Tibial artery (tissue), 4 donors: ENCODE results near the gene INPP5D.
"Not testable (repeated sequence)": the region's sequence is repeated elsewhere in the genome, so short reads cannot be mapped to it uniquely, and the experiment has no call there.

ENCODE experiments used
- DNase-seq, 2 donors: peaks; one replicate each; pipeline ENCODE4 v3.0.0-alpha.2; 2019
- H3K27ac ChIP-seq, 2 donors: fragments of 200-600 bp; sonication (generic) in 1 of 2; 1 replicate in 1 of 2; 2 replicates in 1 of 2; pipeline ENCODE4 v1.5.1; 2018 to 2019; ENCODE audit warnings: mild to moderate bottlenecking in 1 of 2
- H3K27me3 ChIP-seq, 2 donors: fragments of 200-600 bp; sonication (generic) in 1 of 2; one replicate each; pipeline versions ENCODE4 v1.5.1 to v1.6.0; 2016 to 2019
- H3K36me3 ChIP-seq, 3 donors: fragments of 200-600 bp; sonication (generic) in 2 of 3; one replicate each; pipeline ENCODE4 v1.5.1; 2016 to 2019; ENCODE audit warnings: mild to moderate bottlenecking in 2 of 3
- H3K4me1 ChIP-seq, 4 donors: fragments of 200-600 bp; sonication (generic) in 2 of 4; 1 replicate in 3 of 4; 2 replicates in 1 of 4; pipeline ENCODE4 v1.5.1; 2016 to 2019
- H3K4me3 ChIP-seq, 2 donors: fragments of 200-600 bp; sonication (generic) in 1 of 2; 1 replicate in 1 of 2; 2 replicates in 1 of 2; pipeline ENCODE4 v1.5.1; 2018 to 2019; ENCODE audit warnings: mild to moderate bottlenecking in 2 of 2
- H3K9me3 ChIP-seq, 3 donors: fragments of 200-600 bp; sonication (generic) in 1 of 3; one replicate each; pipeline ENCODE4 v1.5.1; 2016 to 2019
- CTCF ChIP-seq, 2 experiments: fragments of 200-600 bp in 1 of 2; fragments of 450-650 bp in 1 of 2; IDR thresholded peaks; one replicate each; pipeline ENCODE4 v1.5.1; 2017 to 2019; ENCODE audit warnings: antibody characterized with exemption in 2 of 2, mild to moderate bottlenecking in 1 of 2, moderate library complexity in 1 of 2
- intact Hi-C: fragments of 100-400 bp; cut with DNase I; formaldehyde crosslinking; loops from one replicate; pipeline ENCODE4 v1.15.0; 2023; ENCODE audit warnings: low total_unique reads

Gene INPP5D

GRCh38 chr2:233195027-233195426, 134.9 kb downstream of the INPP5D start:
- intact Hi-C loops = no loop called here
- no peak overlapping the region for H3K27ac ChIP-seq
- no peaks in the 10 kb centered on the region for H3K9me3 ChIP-seq
- TF ChIP-seq CTCF (IDR thresholded peaks at IDR 0.05) = no peak
- no peaks in the 10 kb centered on the region for H3K27me3 ChIP-seq
- no peaks in the 10 kb centered on the region for H3K4me1 ChIP-seq
- no peak for DNase-seq
- H3K36me3 ChIP-seq = peaks cover 0 to 4% (median 0%) of the 10 kb centered on the region in 3 donors
- no peak overlapping the region for H3K4me3 ChIP-seq

- H3K27ac ChIP-seq = no peak overlapping the region
- no peak overlapping the region for H3K4me3 ChIP-seq
- H3K27me3 ChIP-seq = no peaks in the 10 kb centered on the region
- TF ChIP-seq CTCF (IDR thresholded peaks at IDR 0.05) = no peak
- DNase-seq = no peak
- peaks cover 0 to 4% (median 0%) of the 10 kb centered on the region in 3 donors for H3K36me3 ChIP-seq
- intact Hi-C loops = no loop called here
- H3K9me3 ChIP-seq = no peaks in the 10 kb centered on the region
- H3K4me1 ChIP-seq = no peaks in the 10 kb centered on the region
Observed at GRCh38 chr2:233197022-233197421, 136.9 kb downstream of the INPP5D start.

GRCh38 chr2:233198026-233198425, 137.9 kb downstream of the INPP5D start:
- DNase-seq = no peak
- H3K9me3 ChIP-seq = peaks cover 0 to 6% (median 4%) of the 10 kb centered on the region in 3 donors
- H3K27ac ChIP-seq = no peak overlapping the region
- H3K4me3 ChIP-seq = no peak overlapping the region
- no peak for TF ChIP-seq CTCF (IDR thresholded peaks at IDR 0.05)
- intact Hi-C loops = no loop called here
- H3K4me1 ChIP-seq = no peaks in the 10 kb centered on the region
- H3K27me3 ChIP-seq = no peaks in the 10 kb centered on the region
- H3K36me3 ChIP-seq = peaks cover 0 to 4% (median 0%) of the 10 kb centered on the region in 3 donors

- Histone ChIP-seq H3K27ac (no peak overlapping the region), H3K4me3 (no peak overlapping the region), H3K36me3 (peaks cover 0 to 4% (median 0%) of the 10 kb centered on the region in 3 donors), H3K4me1 (no peaks in the 10 kb centered on the region), H3K9me3 (peaks cover 0 to 10% (median 7%) of the 10 kb centered on the region in 3 donors), H3K27me3 (no peaks in the 10 kb centered on the region)
- DNase-seq = no peak
- TF ChIP-seq CTCF (IDR thresholded peaks at IDR 0.05) = no peak
- intact Hi-C loops = no loop called here
Observed at GRCh38 chr2:233199870-233200269, 139.7 kb downstream of the INPP5D start.

GRCh38 chr2:233200790-233201189, 140.6 kb downstream of the INPP5D start:
- H3K4me1 ChIP-seq, H3K36me3 ChIP-seq, H3K27me3 ChIP-seq, DNase-seq, intact Hi-C loops, H3K4me3 ChIP-seq, H3K27ac ChIP-seq: not testable (repeated sequence)
- peaks cover 0 to 10% (median 7%) of the 10 kb centered on the region in 3 donors for H3K9me3 ChIP-seq

GRCh38 chr2:233201258-233202013, 141.3 kb downstream of the INPP5D start:
- Histone ChIP-seq H3K4me3 (no peak overlapping the region), H3K27ac (no peak overlapping the region), H3K4me1 (no peaks in the 10 kb centered on the region), H3K27me3 (no peaks in the 10 kb centered on the region), H3K36me3 (peaks cover 0 to under 1% (median 0%) of the 10 kb centered on the region in 3 donors), H3K9me3 (peaks cover 0 to 10% (median 7%) of the 10 kb centered on the region in 3 donors)
- DNase-seq = no peak
- no peak for TF ChIP-seq CTCF (IDR thresholded peaks at IDR 0.05)
- intact Hi-C loops = no loop called here
